Activated CD4-positive, alpha-beta memory T cell treated with anti-CD3 and anti-CD28 coated beads for 36 hours (primary cell): ENCODE measurements around the gene VSTM2L. TPM values are rescaled to one million over a fixed set of nuclear protein-coding genes. Genes with fewer than 3 reads are reported as not detected.

Source experiments
- CTCF ChIA-PET: fragments of 350-600 bp; sonication (Branson Sonifier 250); formaldehyde crosslinking; loops from one replicate; lab custom pipeline; 2021; ENCODE audit warnings: antibody characterized with exemption, inconsistent platforms; lab: Charles Lee
- POLR2A ChIA-PET: fragments of 350-600 bp; sonication (Branson Sonifier 250); formaldehyde crosslinking; loops from one replicate; lab custom pipeline; 2021; ENCODE audit warnings: antibody characterized with exemption; lab: Charles Lee
- DNase-seq: peaks from one replicate; pipeline ENCODE4 v3.0.0-alpha.2; 2020
- H3K27ac Mint-ChIP-seq: one replicate; pipeline ENCODE4 v1.8.0; 2021; ENCODE audit warnings: mixed read lengths
- H3K27me3 Mint-ChIP-seq: one replicate; pipeline ENCODE4 v1.8.0; 2021; ENCODE audit warnings: mixed read lengths
- H3K36me3 Mint-ChIP-seq: one replicate; pipeline ENCODE4 v1.8.0; 2021; ENCODE audit warnings: mixed read lengths
- H3K4me1 Mint-ChIP-seq: one replicate; pipeline ENCODE4 v1.8.0; 2021; ENCODE audit warnings: low read depth, mixed read lengths
- H3K4me3 Mint-ChIP-seq: one replicate; pipeline ENCODE4 v1.8.0; 2021; ENCODE audit warnings: mild to moderate bottlenecking, mixed read lengths
- H3K9me3 Mint-ChIP-seq: one replicate; pipeline ENCODE4 v1.8.0; 2021; ENCODE audit warnings: mixed read lengths
- intact Hi-C: fragments of 100-400 bp; cut with micrococcal nuclease; formaldehyde crosslinking; loops from one replicate; pipeline ENCODE4 v1.15.1; 2023
- total RNA-seq, 2 experiments: library from RNA; stranded (reverse); gene quantifications; one replicate each; pipeline ENCODE4 v1.2.3, GENCODE V29; 2021

Gene VSTM2L
- total RNA-seq, 2 experiments from 2014 or later, result not detected

DNA sequence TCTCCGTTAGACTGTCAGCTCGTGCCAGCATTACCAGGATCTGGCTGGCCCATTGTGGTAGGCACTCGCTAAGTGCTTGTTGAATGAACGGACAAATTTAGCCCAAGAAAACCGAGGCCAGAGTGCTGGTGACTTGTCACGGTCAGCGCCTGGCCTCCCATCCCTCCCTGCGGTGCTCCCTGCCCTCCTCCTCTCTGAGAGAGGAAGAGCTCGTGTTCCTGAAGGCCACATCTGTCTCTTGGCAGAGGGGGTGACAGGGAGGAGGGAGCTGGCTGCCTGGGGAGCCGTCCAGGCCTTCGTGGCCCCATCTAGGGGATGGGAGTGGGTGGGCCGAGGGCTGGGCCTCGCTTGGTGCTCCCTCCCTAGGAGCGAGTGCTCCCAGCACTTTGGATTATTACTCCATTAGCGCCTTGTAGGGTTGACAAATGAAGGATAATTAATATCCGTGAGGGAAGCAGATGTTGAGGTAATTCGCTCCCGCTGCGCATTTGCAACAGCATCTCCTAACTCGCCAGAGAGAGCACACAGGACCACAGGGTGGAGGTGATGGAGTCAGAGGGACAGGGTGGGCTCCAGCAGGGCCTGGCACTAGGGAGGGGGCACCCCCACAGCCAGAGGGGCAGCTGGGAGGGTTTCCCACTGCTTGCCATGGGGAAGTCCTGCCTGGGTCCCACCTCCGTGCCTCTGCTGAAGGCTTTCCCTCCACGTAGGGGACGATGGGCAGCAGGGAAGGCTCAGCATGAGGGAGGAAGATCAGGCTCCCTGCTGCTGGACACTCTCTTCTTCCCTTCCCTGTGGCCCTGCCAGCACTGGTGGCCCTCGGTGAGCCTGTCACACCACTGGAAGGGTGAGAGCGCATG is 37.0 kb downstream of the VSTM2L start:
- no peak overlapping the region for H3K27ac Mint-ChIP-seq
- CTCF ChIA-PET, result no interaction called here
- POLR2A ChIA-PET, result no interaction called here
- intact Hi-C loops, result no loop called here
- H3K4me3 Mint-ChIP-seq, result no peak overlapping the region
- no peak for DNase-seq
- H3K36me3 Mint-ChIP-seq, result no peaks in the 10 kb centered on the region
- H3K9me3 Mint-ChIP-seq, result no peaks in the 10 kb centered on the region
- no peaks in the 10 kb centered on the region for H3K4me1 Mint-ChIP-seq
- H3K27me3 Mint-ChIP-seq, result no peaks in the 10 kb centered on the region

DNA sequence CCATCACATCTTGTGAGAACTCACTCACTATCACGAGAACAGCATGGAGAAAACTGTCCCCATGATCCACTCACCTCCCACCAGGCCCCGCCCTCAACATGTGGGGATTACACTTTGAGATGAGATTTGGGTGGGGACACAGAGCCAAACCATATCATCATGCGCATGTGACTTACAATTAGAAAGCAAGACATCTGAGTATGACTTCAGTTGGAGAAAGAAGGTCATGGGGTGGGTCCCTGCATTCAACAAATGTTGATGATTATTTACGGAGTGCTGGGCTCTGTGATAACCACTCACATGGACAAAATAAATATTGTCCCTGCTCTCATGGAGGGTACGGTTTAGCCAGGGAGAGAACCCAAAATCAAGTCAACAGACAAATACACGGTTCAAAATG is 37.9 kb downstream of the VSTM2L start:
- H3K4me3 Mint-ChIP-seq, result no peak overlapping the region
- H3K4me1 Mint-ChIP-seq, result no peaks in the 10 kb centered on the region
- no peaks in the 10 kb centered on the region for H3K36me3 Mint-ChIP-seq
- H3K27me3 Mint-ChIP-seq, result no peaks in the 10 kb centered on the region
- H3K27ac Mint-ChIP-seq, result no peak overlapping the region
- no peak for DNase-seq
- CTCF ChIA-PET, result no interaction called here
- intact Hi-C loops, result no loop called here
- POLR2A ChIA-PET, result no interaction called here
- no peaks in the 10 kb centered on the region for H3K9me3 Mint-ChIP-seq

DNA sequence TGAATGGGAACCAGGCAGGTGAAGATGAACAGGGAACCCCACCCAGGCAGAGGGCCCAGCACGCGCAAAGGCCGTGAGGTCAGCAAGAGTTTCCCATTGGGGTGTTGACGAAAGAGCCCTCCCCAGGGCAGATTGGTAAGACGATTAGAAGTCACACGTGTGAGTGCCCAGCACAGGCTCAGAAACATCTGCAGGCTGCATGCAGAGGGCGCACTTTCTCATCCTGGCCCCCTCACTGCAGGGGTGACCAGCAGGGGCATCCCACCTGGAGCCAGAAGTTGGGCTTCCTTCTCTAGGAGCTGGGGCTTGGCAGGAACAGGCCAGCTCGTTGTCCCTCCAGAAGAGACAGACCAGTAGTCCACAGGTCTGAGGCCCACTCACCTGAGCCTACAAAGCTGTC is 38.4 kb downstream of the VSTM2L start:
- H3K4me1 Mint-ChIP-seq, result no peaks in the 10 kb centered on the region

DNA sequence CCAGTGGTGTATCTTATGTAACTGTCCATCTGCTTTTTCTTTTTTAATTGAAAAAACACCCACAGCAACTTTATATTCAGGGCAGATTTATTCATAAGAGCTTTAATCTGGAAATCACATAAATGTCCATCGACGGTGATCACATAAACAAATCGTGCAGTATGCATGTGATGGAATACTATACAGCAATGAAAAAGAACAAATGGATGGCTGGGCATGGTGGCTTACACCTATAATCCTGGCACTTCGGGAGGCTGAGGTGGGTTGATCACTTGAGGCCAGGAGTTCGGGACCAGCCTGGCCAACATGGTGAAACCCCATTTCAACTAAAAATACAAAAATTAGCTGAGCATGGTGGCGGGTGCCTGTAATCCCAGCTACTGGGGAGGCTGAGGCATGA is 39.1 kb downstream of the VSTM2L start:
- intact Hi-C loops, result no loop called here
- Mint-ChIP-seq H3K9me3 (no peaks in the 10 kb centered on the region), H3K4me1 (no peaks in the 10 kb centered on the region), H3K4me3 (no peak overlapping the region), H3K27ac (no peak overlapping the region), H3K36me3 (no peaks in the 10 kb centered on the region), H3K27me3 (peaks cover 3% of the 10 kb centered on the region)
- no peak for DNase-seq
- POLR2A ChIA-PET, result no interaction called here
- CTCF ChIA-PET, result interaction anchor here (0.6 kb wide), 1 partner anchor 186 kb away, joined by 3 read pairs; no protein-coding TSS in a partner anchor

More for the DNA sequence above, 38.4 kb downstream of the VSTM2L start:
- intact Hi-C loops, result no loop called here
- POLR2A ChIA-PET, result no interaction called here
- Mint-ChIP-seq H3K27me3 (no peaks in the 10 kb centered on the region), H3K9me3 (no peaks in the 10 kb centered on the region), H3K36me3 (no peaks in the 10 kb centered on the region), H3K27ac (no peak overlapping the region), H3K4me3 (no peak overlapping the region)
- CTCF ChIA-PET, result no interaction called here
- no peak for DNase-seq

DNA sequence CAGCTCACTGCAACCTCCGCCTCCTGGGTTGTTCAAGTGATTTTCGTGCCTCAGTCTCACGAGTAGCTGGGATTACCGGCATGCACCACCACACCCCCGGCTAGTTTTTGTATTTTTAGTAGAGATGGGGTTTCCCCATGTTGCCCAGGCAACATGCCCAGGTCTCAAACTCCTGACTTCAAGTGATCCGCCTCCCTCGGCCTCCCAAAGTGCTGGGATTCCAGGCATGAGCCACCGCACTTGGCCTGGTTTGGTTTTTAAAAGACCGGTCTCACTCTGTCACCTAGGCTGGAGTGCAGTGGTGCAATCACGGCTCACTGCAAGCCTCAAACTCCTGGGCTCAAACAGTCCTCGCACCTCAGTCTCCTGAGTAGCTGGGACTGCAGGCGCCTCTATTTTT is 40.1 kb downstream of the VSTM2L start:
- ChIA-PET POLR2A (no interaction called here), CTCF (no interaction called here)
- intact Hi-C loops, result no loop called here
- Mint-ChIP-seq H3K27ac (no peak overlapping the region), H3K4me1 (no peaks in the 10 kb centered on the region), H3K4me3 (no peak overlapping the region), H3K9me3 (peaks cover 4% of the 10 kb centered on the region), H3K36me3 (no peaks in the 10 kb centered on the region), H3K27me3 (peaks cover 3% of the 10 kb centered on the region)
- no peak for DNase-seq

DNA sequence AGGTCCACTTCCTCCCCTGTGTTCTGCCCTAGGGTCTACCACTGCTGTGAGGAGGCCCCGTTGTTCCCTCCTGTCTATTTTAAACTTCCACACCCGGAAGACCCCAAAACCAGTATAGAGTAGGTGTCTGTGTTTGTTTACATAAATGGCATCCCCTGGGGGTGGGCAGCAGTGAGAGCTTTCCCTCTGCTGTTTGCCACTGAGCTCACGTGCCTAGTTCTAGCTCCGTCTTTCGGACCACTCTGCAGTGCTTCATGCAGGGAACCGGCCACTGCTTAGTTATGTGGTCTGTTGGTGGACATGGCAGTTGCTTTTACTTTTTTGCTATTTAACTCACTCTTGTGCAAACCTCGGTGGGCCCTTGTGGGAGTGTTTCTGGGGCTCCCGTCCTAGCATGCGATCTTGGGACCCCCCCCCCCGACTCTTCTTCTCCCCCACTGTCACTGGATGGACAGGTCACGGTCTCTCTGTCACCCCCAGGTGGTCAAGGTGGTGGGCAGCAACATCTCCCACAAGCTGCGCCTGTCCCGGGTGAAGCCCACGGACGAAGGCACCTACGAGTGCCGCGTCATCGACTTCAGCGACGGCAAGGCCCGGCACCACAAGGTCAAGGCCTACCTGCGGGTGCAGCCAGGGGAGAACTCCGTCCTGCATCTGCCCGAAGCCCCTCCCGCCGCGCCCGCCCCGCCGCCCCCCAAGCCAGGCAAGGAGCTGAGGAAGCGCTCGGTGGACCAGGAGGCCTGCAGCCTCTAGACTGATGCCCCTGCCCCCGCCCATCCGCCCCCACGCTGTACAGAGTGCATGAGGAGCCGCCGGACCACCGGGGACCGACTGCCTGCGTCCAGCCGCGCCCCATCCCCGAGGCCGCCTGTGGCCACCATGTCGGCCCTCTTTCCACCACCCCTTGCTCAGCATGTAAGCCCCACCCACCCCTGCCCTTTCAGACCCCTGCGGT is 40.9 kb downstream of the VSTM2L start:
- DNase-seq, result no peak
- POLR2A ChIA-PET, result no interaction called here
- no peak overlapping the region for H3K4me3 Mint-ChIP-seq
- no peaks in the 10 kb centered on the region for H3K36me3 Mint-ChIP-seq
- H3K9me3 Mint-ChIP-seq, result peaks cover 4% of the 10 kb centered on the region
- intact Hi-C loops, result no loop called here
- CTCF ChIA-PET, result no interaction called here
- no peaks in the 10 kb centered on the region for H3K4me1 Mint-ChIP-seq
- no peak overlapping the region for H3K27ac Mint-ChIP-seq
- H3K27me3 Mint-ChIP-seq, result peaks cover 4% of the 10 kb centered on the region

DNA sequence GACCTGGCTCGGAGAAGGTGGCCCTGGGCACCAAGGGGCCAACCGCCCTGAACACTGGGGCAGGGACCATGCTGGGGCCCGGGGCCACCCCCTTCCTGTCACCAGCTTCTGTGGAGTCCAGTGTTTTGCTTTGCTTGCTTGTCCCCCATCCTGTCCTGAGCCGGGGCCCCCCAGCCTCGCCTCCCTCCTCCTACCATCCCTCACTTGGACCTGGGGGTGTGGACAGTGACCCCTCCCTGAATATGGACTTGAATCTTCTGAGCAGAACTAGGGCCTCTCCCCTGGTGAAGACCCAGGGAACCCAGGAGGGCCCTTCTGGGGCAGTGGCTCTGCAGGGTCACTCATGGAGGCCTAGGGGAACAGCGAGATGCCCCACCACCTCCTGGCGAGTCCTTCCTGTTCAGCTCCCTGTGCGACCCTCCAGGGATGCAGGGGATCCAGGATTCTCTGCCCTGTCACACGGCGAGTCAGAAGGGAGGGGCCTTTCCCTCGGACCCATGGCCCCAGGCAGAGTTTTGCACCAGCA is 41.6 kb downstream of the VSTM2L start:
- no peak overlapping the region for H3K27ac Mint-ChIP-seq

DNA sequence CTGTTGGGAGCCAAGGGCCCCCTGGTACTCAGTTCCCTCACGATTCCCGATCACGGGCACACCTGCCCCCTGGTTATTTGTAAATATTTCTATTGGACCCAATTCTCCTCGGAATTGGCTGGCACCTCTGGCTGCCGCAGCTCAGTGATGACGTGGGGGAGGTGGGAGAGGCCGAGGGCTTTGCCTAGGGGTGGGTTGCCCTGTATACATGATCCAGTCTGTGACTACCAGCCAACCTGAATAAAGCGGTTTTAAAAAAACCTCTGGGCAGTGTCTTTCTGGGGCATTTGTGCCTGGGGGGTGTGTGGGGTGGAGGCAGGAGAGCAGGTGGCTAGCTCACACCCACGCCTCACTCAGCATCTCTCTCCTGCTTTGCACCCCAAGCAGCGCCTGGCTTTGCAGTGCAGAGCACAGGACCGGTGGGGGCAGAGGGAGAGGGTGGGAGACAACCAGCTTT is 42.2 kb downstream of the VSTM2L start:
- no peak for DNase-seq
- peaks cover 4% of the 10 kb centered on the region for H3K9me3 Mint-ChIP-seq
- intact Hi-C loops, result no loop called here
- CTCF ChIA-PET, result no interaction called here
- POLR2A ChIA-PET, result no interaction called here
- H3K4me3 Mint-ChIP-seq, result no peak overlapping the region
- H3K4me1 Mint-ChIP-seq, result no peaks in the 10 kb centered on the region
- peaks cover 5% of the 10 kb centered on the region for H3K27me3 Mint-ChIP-seq
- no peaks in the 10 kb centered on the region for H3K36me3 Mint-ChIP-seq
- H3K27ac Mint-ChIP-seq, result no peak overlapping the region

More for the DNA sequence above, 41.6 kb downstream of the VSTM2L start:
- CTCF ChIA-PET, result no interaction called here
- peaks cover 4% of the 10 kb centered on the region for H3K9me3 Mint-ChIP-seq
- H3K4me3 Mint-ChIP-seq, result no peak overlapping the region
- no peak for DNase-seq
- H3K27me3 Mint-ChIP-seq, result peaks cover 5% of the 10 kb centered on the region
- H3K4me1 Mint-ChIP-seq, result no peaks in the 10 kb centered on the region
- POLR2A ChIA-PET, result no interaction called here
- no peaks in the 10 kb centered on the region for H3K36me3 Mint-ChIP-seq
- intact Hi-C loops, result no loop called here

DNA sequence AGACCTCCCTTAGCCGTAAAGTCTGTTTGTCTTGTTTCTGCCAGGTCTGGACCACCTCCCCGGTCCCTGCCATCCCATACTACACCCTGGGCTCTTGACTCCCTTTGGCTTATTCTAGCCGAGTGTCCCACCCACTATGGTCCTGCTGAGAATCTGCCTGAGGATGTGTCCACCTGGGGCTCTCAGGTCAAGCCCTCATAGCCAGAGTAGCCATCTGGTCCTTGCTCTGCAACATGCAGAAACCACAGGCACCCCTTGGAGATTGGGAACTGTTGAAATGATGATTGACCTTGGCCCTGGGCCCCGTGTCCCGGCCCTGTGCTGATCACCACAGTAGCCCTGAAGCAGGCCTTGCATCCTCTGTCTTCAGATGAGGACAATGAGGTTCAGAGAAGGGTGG is 44.0 kb downstream of the VSTM2L start:
- intact Hi-C loops, result no loop called here
- Mint-ChIP-seq H3K4me3 (no peak overlapping the region), H3K27me3 (peaks cover 5% of the 10 kb centered on the region), H3K36me3 (peaks cover 2% of the 10 kb centered on the region), H3K9me3 (peaks cover 4% of the 10 kb centered on the region), H3K27ac (no peak overlapping the region), H3K4me1 (no peaks in the 10 kb centered on the region)
- no peak for DNase-seq
- ChIA-PET CTCF (no interaction called here), POLR2A (no interaction called here)

DNA sequence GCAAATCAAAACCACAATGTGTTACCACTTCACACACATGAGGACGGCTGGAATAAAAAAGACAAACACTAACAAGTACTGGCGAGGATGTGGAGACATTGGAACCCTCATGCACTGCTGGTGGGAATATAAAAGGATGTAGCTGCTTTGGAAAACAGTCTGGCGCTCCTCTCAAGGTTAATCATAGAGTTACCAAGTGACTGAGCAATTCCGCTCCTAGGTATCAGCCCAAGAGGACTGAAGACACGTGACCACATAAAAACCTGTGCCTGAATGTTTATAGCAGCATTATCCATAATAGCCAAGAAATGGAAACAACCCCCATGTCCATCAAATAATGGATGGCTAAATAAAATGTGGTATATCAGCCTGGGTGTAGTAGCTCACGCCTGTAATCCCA is 45.0 kb downstream of the VSTM2L start:
- intact Hi-C loops, result no loop called here
- peaks cover 2% of the 10 kb centered on the region for H3K36me3 Mint-ChIP-seq
- peaks cover 4% of the 10 kb centered on the region for H3K9me3 Mint-ChIP-seq
- no peak overlapping the region for H3K4me3 Mint-ChIP-seq
- no peak overlapping the region for H3K27ac Mint-ChIP-seq
- CTCF ChIA-PET, result no interaction called here
- no peak for DNase-seq
- H3K4me1 Mint-ChIP-seq, result no peaks in the 10 kb centered on the region
- H3K27me3 Mint-ChIP-seq, result peaks cover 5% of the 10 kb centered on the region
- POLR2A ChIA-PET, result no interaction called here

DNA sequence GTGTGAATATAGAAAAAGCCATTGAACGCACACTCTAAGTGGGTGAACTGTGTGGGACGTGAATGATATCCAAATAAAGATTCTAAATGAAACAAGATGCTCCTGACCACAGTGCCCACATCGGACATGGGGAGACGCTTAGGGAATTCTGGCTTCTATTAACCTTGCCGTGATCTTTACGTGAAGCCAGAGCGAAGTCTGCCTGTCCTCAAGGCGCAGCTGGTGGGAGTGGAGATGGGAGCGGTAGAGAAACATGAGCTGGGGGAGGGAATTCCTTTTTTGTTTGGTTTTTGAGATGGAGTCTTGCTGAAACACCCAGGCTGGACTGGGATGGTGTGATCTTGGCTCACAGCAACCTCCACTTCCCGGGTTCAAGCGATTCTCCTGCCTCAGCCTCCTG is 46.0 kb downstream of the VSTM2L start:
- Mint-ChIP-seq H3K36me3 (peaks cover 2% of the 10 kb centered on the region), H3K27ac (no peak overlapping the region), H3K4me3 (no peak overlapping the region), H3K27me3 (peaks cover 5% of the 10 kb centered on the region), H3K4me1 (no peaks in the 10 kb centered on the region), H3K9me3 (peaks cover 4% of the 10 kb centered on the region)
- ChIA-PET POLR2A (no interaction called here), CTCF (no interaction called here)
- DNase-seq, result no peak
- intact Hi-C loops, result no loop called here

DNA sequence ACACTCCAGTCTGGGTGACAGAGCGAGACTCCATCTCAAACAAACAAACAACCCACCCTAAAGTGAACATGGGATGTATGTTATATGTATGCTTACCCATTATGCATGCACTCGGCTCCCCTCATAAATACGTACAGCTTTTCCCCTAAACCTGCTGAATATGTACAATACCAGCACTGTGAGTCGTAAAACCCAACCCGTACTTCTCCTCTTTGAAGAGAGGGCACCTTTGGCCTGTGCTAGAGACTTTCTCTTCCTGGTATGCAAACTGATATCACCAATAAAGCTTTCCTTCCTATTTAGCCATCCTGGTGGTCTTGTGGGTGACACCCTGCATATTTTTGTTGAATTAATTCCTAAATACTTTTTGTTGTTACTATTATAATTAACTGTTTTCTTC is 51.3 kb downstream of the VSTM2L start:
- POLR2A ChIA-PET, result no interaction called here
- DNase-seq, result no peak
- Mint-ChIP-seq H3K27me3 (no peaks in the 10 kb centered on the region), H3K4me3 (no peak overlapping the region), H3K4me1 (no peaks in the 10 kb centered on the region), H3K36me3 (peaks cover 2% of the 10 kb centered on the region), H3K9me3 (no peaks in the 10 kb centered on the region), H3K27ac (no peak overlapping the region)
- CTCF ChIA-PET, result no interaction called here
- intact Hi-C loops, result no loop called here
